Renal cortex interstitium (tissue), 11 donors: ENCODE results near the gene FMNL2. TPM values are rescaled to one million over a fixed set of nuclear protein-coding genes. Genes with fewer than 3 reads are reported as not detected.

ENCODE experiments used
- DNase-seq, 11 donors: peaks; one replicate each; pipeline ENCODE4 v3.0.0-alpha.2; 2013; ENCODE audit warnings: low read depth in 9 of 11, low spot score in 4 of 11; ENCODE audit errors: extremely low read depth in 1 of 11
- polyA plus RNA-seq, 3 donors: library from polyadenylated mRNA; unstranded; fragments of 120-200 nt; gene quantifications; one replicate each; pipeline ENCODE4 v1.2.1, GENCODE V29; 2013; ENCODE audit not compliant: insufficient read length in 3 of 3

Gene FMNL2
- polyA plus RNA-seq, 3 donors, result 97.2 to 118 (median 110) TPM

GRCh38 chr2:152497481-152498052 lies 162.6 kb downstream of the FMNL2 start:
- no peak for DNase-seq

GRCh38 chr2:152499331-152499816 lies 164.4 kb downstream of the FMNL2 start:
- no peak for DNase-seq

- DNase-seq, result no peak
These were observed 165.1 kb downstream of the FMNL2 start for GRCh38 chr2:152499896-152500735.

- no peak for DNase-seq
These were observed 165.8 kb downstream of the FMNL2 start for GRCh38 chr2:152500772-152501171.

GRCh38 chr2:152501666-152502065 lies 166.7 kb downstream of the FMNL2 start:
- no peak for DNase-seq

- DNase-seq, result no peak
These were observed 169.6 kb downstream of the FMNL2 start for GRCh38 chr2:152504618-152505017.

GRCh38 chr2:152505495-152505906 lies 170.5 kb downstream of the FMNL2 start:
- no peak for DNase-seq

- DNase-seq, result no peak
These were observed 171.9 kb downstream of the FMNL2 start for GRCh38 chr2:152506843-152507242.

GRCh38 chr2:152507907-152508306 lies 172.9 kb downstream of the FMNL2 start:
- DNase-seq, result no peak

GRCh38 chr2:152508446-152508845 lies 173.5 kb downstream of the FMNL2 start:
- DNase-seq, result no peak

GRCh38 chr2:152509772-152510491 lies 175.0 kb downstream of the FMNL2 start:
- DNase-seq, result no peak

- no peak for DNase-seq
These were observed 175.6 kb downstream of the FMNL2 start for GRCh38 chr2:152510621-152511020.

GRCh38 chr2:152511981-152512380 lies 177.0 kb downstream of the FMNL2 start:
- no peak for DNase-seq

GRCh38 chr2:152513029-152513428 lies 178.1 kb downstream of the FMNL2 start:
- no peak for DNase-seq

GRCh38 chr2:152513681-152514080 lies 178.7 kb downstream of the FMNL2 start:
- no peak for DNase-seq

- DNase-seq, result no peak
These were observed 183.1 kb downstream of the FMNL2 start for GRCh38 chr2:152518034-152518433.

GRCh38 chr2:152518641-152519580 lies 183.9 kb downstream of the FMNL2 start:
- no peak for DNase-seq

- DNase-seq, result no peak
These were observed 184.6 kb downstream of the FMNL2 start for GRCh38 chr2:152519581-152519952.

- DNase-seq, result no peak
These were observed 185.8 kb downstream of the FMNL2 start for GRCh38 chr2:152520759-152521158.
